GM10248 (cell line): ENCODE results near the gene FOXI1.

Experiments used
- CTCF ChIA-PET: fragments of 300-600 bp; sonication (Branson Sonifier 250); formaldehyde crosslinking; extraction: SDS; loops from one replicate; lab custom pipeline; 2021; ENCODE audit warnings: antibody characterized with exemption; lab: Yijun Ruan, JAX
- POLR2A ChIA-PET: fragments of 350-650 bp; sonication (Branson Sonifier 250); formaldehyde crosslinking; extraction: SDS; loops from one replicate; lab custom pipeline; 2020; ENCODE audit warnings: antibody characterized with exemption; lab: Yijun Ruan, JAX
- DNase-seq: peaks from one replicate; pipeline ENCODE4 v3.0.0; 2012; ENCODE audit errors: extremely low spot score
- CTCF ChIP-seq: IDR thresholded peaks from 2 replicates; pipeline ENCODE4 v1.5.1; 2012; ENCODE audit warnings: mild to moderate bottlenecking, low read depth; ENCODE audit errors: extremely low read depth, missing control alignments, control extremely low read depth

FOXI1 gene

GRCh38 chr5:170067574-170068170, 38.0 kb upstream of the FOXI1 start:
- ChIA-PET CTCF (interaction anchor here (1.3 to 5.1 kb wide), 5 partner anchors 8 to 271 kb away, joined by 3 to 26 read pairs (median 4); no protein-coding TSS in a partner anchor), POLR2A (no interaction called here)
- no peak for TF ChIP-seq CTCF
- DNase-seq = no peak

DNA sequence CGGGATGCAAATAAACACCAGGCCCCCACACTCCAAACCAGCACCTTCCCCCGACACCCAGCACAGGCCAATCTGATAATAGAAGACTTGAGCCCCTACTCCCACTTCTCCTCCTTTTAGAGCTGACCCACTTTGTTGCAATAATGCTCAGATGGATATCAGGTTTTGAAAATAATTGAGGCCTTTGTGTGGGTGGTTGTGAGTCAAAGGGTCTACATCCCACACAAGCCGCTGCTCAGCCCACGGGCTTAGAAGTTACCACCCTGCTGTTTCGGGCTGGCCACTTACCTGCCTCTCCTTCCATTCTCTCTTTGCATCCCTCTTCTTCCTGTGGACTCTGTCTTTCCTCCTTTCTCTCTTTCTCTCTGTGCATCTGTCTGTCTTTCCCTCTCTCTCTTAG, 36.2 kb upstream of the FOXI1 start:
- CTCF ChIA-PET = interaction anchor here (0.9 to 5.1 kb wide), 3 partner anchors 11 to 110 kb away, joined by 3 to 26 read pairs (median 3); no protein-coding TSS in a partner anchor
- DNase-seq = no peak
- POLR2A ChIA-PET = no interaction called here
- no peak for TF ChIP-seq CTCF

- TF ChIP-seq CTCF = peak; percentile 24
- DNase-seq = no peak
- ChIA-PET POLR2A (no interaction called here), CTCF (interaction anchor here (0.9 to 5.1 kb wide), 12 partner anchors 9 to 1364 kb away, joined by 3 to 26 read pairs (median 4); no protein-coding TSS in a partner anchor)
Measured at GRCh38 chr5:170070556-170071412, 34.9 kb upstream of the FOXI1 start.

- CTCF ChIA-PET = interaction anchor here (0.9 to 5.1 kb wide), 9 partner anchors 10 to 1365 kb away, joined by 3 to 26 read pairs (median 5); no protein-coding TSS in a partner anchor
Measured at GRCh38 chr5:170071748-170072147, 33.9 kb upstream of the FOXI1 start.

GRCh38 chr5:170075696-170076095, 30.0 kb upstream of the FOXI1 start:
- CTCF ChIA-PET = interaction anchor here (1.0 to 1.5 kb wide), 2 partner anchors 8 to 17 kb away, joined by 3 read pairs; no protein-coding TSS in a partner anchor
- POLR2A ChIA-PET = no interaction called here
- TF ChIP-seq CTCF = no peak
- no peak for DNase-seq

More at GRCh38 chr5:170071748-170072147, 33.9 kb upstream of the FOXI1 start:
- POLR2A ChIA-PET = no interaction called here
- TF ChIP-seq CTCF = no peak
- no peak for DNase-seq

- POLR2A ChIA-PET = no interaction called here
- no peak for DNase-seq
- CTCF ChIA-PET = interaction anchor here (1.0 to 1.5 kb wide), 2 partner anchors 9 to 18 kb away, joined by 3 read pairs; no protein-coding TSS in a partner anchor
- no peak for TF ChIP-seq CTCF
Measured at GRCh38 chr5:170076211-170076610, 29.5 kb upstream of the FOXI1 start.
